DOHH2 (cell line): ENCODE data around the gene TCHP.

ENCODE experiments used
- EZH2phosphoT487 ChIP-seq: fragments of 200-600 bp; sonication (generic); IDR thresholded peaks from 2 replicates; pipeline ENCODE4 v1.6.1; 2017; ENCODE audit warnings: borderline replicate concordance, mild to moderate bottlenecking, antibody characterized with exemption, low read length, moderate library complexity, mixed read lengths
- TF ChIP-seq, protein P1 (sequence below): fragments of 200-600 bp; sonication (generic); IDR thresholded peaks from one replicate; pipeline ENCODE4 v1.5.1; 2014; ENCODE audit warnings: antibody characterized with exemption, mild to moderate bottlenecking, low read depth, low read length; ENCODE audit not compliant: poor library complexity, severe bottlenecking

DNA sequence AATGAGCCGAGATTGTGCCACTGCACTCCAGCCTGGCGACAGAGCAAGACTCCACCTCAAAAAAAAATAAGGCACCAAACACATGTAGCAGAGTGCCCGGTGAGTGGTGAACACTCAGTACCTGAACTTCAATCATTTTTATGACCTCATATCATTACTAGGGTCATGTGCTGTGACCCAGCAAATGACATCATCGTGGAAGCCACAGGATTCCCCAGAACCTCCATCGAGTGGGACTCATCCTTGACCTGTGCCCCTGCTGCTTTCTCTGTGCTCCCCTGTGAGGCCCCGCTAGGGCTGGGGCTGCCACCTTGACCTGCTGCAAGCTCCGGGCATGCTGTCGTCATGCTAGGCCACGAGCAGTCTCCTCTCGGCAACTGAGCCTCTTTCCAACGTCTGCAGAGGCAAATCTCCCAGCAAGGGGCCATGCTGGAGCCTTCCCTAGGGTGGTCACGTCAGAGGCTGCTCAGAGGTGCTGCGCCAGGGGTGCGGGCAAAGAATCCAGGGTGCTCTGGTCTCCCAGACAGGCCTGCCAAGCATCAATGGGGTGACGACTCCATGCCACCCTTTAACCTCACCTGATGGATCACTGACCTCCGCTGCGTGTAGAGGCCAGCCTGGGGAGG is 38.3 kb upstream of the TCHP start:
- TF ChIP-seq, protein P1, sequence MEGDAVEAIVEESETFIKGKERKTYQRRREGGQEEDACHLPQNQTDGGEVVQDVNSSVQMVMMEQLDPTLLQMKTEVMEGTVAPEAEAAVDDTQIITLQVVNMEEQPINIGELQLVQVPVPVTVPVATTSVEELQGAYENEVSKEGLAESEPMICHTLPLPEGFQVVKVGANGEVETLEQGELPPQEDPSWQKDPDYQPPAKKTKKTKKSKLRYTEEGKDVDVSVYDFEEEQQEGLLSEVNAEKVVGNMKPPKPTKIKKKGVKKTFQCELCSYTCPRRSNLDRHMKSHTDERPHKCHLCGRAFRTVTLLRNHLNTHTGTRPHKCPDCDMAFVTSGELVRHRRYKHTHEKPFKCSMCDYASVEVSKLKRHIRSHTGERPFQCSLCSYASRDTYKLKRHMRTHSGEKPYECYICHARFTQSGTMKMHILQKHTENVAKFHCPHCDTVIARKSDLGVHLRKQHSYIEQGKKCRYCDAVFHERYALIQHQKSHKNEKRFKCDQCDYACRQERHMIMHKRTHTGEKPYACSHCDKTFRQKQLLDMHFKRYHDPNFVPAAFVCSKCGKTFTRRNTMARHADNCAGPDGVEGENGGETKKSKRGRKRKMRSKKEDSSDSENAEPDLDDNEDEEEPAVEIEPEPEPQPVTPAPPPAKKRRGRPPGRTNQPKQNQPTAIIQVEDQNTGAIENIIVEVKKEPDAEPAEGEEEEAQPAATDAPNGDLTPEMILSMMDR = no peak
- TF ChIP-seq EZH2phosphoT487 = no peak
